Dedifferentiated amniotic fluid mesenchymal stem cell (primary cell): ENCODE data around the gene SPON1.
"Not testable (repeated sequence)": the region's sequence is repeated elsewhere in the genome, so short reads cannot be mapped to it uniquely, and the experiment has no call there.

ENCODE experiments used
- DNase-seq: peaks from one replicate; pipeline ENCODE4 v3.0.0-alpha.2; 2016; ENCODE audit errors: extremely low spot score

The SPON1 gene

GRCh38 chr11:13983081-13983751, 20.7 kb downstream of the SPON1 start:
- no peak for DNase-seq

GRCh38 chr11:13984616-13985450, 22.3 kb downstream of the SPON1 start:
- peak; percentile 73 for DNase-seq

GRCh38 chr11:13986695-13987094, 24.2 kb downstream of the SPON1 start:
- DNase-seq, result not testable (repeated sequence)

- peak; percentile 43 for DNase-seq
These were observed 29.8 kb downstream of the SPON1 start for GRCh38 chr11:13992158-13992856.

GRCh38 chr11:13993096-13993765, 30.7 kb downstream of the SPON1 start:
- DNase-seq, result no peak

- no peak for DNase-seq
These were observed 35.4 kb downstream of the SPON1 start for GRCh38 chr11:13997881-13998280.

- DNase-seq, result no peak
These were observed 37.2 kb downstream of the SPON1 start for GRCh38 chr11:13999704-14000103.

GRCh38 chr11:14001597-14001996, 39.1 kb downstream of the SPON1 start:
- no peak for DNase-seq

- DNase-seq, result no peak
These were observed 45.0 kb downstream of the SPON1 start for GRCh38 chr11:14007566-14007965.

- no peak for DNase-seq
These were observed 48.1 kb downstream of the SPON1 start for GRCh38 chr11:14010665-14011064.

GRCh38 chr11:14012846-14013245, 50.3 kb downstream of the SPON1 start:
- DNase-seq, result no peak

- peak; percentile 49 for DNase-seq
These were observed 53.2 kb downstream of the SPON1 start for GRCh38 chr11:14015711-14016110.

- DNase-seq, result no peak
These were observed 55.9 kb downstream of the SPON1 start for GRCh38 chr11:14018441-14018840.

GRCh38 chr11:14021738-14022137, 59.2 kb downstream of the SPON1 start:
- DNase-seq, result no peak

- DNase-seq, result no peak
These were observed 59.7 kb downstream of the SPON1 start for GRCh38 chr11:14022251-14022650.

GRCh38 chr11:14022821-14023220, 60.3 kb downstream of the SPON1 start:
- no peak for DNase-seq

GRCh38 chr11:14026961-14027360, 64.4 kb downstream of the SPON1 start:
- DNase-seq, result no peak

GRCh38 chr11:14027525-14027924, 65.0 kb downstream of the SPON1 start:
- no peak for DNase-seq

- no peak for DNase-seq
These were observed 66.9 kb downstream of the SPON1 start for GRCh38 chr11:14029440-14029839.

GRCh38 chr11:14029971-14030920, 67.7 kb downstream of the SPON1 start:
- DNase-seq, result no peak

- not testable (repeated sequence) for DNase-seq
These were observed 73.0 kb downstream of the SPON1 start for GRCh38 chr11:14035526-14035925.
